T-helper 1 cell treated with Interleukin-12 subunit alpha and Interleukin-12 subunit beta and Interleukin-4 antibody, amounts not matched to agents 30 ng/mL and 1 ng/mL, for 36 hours (primary cell): Measurements from ENCODE around the gene DOCK11. TPM values are rescaled to one million over a fixed set of nuclear protein-coding genes. Genes with fewer than 3 reads are reported as not detected.
"Not testable (repeated sequence)": the region's sequence is repeated elsewhere in the genome, so short reads cannot be mapped to it uniquely, and the experiment has no call there.

Experiments
- intact Hi-C: fragments of 100-400 bp; cut with micrococcal nuclease; formaldehyde crosslinking; loops from one replicate; pipeline ENCODE4 v1.15.1; 2024
- total RNA-seq: library from RNA; stranded (reverse); gene quantifications from 2 replicates; pipeline ENCODE4 v1.2.3, GENCODE V29; 2022

Gene DOCK11
- 61.8 and 67.3 TPM in 2 replicates for total RNA-seq

- intact Hi-C loops: loop anchor here (1.0 kb wide), 1 partner anchor 149 kb away; the partner anchor contains the start of gene WDR44
Observed at GRCh38 chrX:118495061-118495921, at the start of gene DOCK11. DOCK11 (plus strand) TSS chrX:118495815; CDS start chrX:118495972, 157 bp downstream.

- intact Hi-C loops: no loop called here
Observed at GRCh38 chrX:118448273-118448783, 47.3 kb upstream of the DOCK11 start.

GRCh38 chrX:118455013-118455412, 40.6 kb upstream of the DOCK11 start:
- intact Hi-C loops: no loop called here

- intact Hi-C loops: loop anchor here (1.0 to 2.0 kb wide), 5 partner anchors 37 to 348 kb away; no protein-coding TSS in a partner anchor
Observed at GRCh38 chrX:118459494-118459893, 36.1 kb upstream of the DOCK11 start.

DNA sequence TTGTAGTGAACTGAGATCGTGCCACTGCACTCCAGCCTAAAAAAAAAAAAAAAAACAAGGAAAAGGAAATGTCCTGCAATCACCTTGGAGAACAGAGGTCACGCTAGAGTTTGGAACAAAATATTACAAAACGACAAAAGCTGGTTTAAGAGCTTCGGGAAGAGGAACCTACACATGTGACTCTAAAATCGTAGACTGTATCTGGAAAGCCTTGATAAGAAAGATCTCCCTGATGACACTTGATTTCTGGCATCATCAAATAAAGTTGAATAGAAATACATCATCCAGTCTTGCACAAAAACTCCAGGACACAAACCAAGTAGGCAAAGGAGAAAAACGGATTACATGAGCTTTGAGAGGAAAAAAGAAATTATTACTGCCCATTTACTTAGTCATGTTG, 31.1 kb upstream of the DOCK11 start:
- intact Hi-C loops: no loop called here

DNA sequence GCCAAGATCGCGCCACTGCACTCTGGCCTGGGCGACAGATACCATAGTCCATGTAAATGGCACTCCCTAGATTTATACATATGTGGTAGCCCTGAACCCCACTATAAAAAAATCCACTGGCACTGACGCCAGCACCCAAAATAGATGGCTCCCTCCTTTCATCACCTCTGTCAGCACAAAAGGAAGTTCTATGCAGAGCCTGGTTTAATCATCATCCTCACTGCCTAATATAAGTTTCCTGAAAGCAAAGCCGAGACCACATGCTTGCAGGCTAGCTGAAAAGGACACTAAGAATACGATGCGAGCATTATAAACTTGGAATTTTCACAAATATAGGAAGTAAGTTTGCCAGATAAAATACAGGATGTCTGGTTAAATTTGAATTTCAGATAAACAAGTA, 27.5 kb upstream of the DOCK11 start:
- intact Hi-C loops: no loop called here

GRCh38 chrX:118470721-118471347, 24.8 kb upstream of the DOCK11 start:
- intact Hi-C loops: not testable (repeated sequence)

DNA sequence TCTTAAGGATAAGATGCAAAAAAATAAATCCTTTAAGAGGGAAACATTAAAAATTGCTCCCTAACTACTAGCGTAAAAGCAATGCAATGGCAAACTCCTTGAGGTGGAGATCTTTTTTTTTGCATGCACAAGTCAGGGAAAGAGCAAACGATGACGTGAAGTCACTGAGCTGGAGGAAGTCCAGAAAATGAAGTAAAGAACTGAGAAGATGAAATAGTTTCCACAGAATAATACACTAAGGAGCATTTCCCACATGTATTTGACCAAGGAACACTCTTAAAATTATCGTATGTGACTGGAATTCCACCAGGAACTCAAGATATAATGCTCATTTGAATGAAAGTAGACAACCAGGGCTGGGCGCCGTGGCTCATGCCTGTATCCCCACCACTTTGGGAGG, 21.0 kb upstream of the DOCK11 start:
- intact Hi-C loops: no loop called here

DNA sequence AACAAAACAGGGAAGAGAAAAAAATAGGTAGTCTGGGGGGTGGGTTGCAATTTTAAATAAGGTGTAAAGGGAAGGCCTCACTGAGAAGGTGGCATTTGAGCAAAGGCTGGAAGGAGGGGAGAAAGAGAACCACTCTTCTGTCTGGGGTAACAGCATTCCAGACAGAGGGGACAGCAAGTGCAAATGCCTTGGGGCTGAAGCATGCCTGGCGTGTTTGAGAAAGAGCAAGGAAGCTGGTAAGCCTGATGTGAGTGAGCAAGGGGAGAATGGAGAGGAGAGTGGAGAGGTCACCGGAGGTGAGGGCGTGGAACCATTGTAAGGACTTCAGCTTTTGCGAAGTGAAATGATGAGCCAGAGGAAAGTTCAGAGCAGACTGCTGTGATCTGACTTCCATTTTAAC, 19.7 kb upstream of the DOCK11 start:
- intact Hi-C loops: no loop called here

GRCh38 chrX:118480172-118480571, 15.4 kb upstream of the DOCK11 start:
- intact Hi-C loops: no loop called here

- intact Hi-C loops: not testable (repeated sequence)
Observed at GRCh38 chrX:118482384-118482783, 13.2 kb upstream of the DOCK11 start.

DNA sequence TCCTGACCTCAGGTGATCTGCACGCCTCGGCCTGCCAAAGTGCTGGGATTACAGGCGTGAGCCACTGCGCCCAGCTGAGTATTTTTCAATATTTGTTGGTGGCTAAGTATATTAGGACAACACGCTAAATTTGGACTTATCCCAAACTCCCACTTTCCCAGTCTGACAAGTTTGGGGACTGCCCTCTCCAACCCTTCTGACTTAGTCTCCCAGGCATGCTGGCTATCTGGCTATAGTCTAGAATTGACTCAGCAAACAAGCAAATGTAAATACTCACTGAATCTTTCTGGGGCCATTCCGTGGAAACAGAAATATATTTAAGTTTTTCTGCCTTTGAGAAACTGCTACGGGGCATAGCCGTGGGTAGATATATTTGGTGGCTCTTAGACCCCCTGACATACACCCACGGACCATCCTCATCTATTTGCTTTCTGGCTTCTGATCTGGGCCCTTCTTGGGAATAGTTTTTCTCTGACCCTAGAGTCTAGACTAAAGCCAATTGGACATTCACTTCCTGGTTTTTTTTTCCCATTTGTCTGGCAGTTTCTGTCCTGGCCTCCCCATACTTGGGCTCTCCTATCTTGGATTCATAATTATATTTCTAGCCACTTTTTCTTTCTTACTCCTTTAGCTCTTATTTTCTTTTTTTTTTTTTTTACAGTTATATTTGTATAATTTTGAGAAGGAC, 11.3 kb upstream of the DOCK11 start:
- intact Hi-C loops: no loop called here

DNA sequence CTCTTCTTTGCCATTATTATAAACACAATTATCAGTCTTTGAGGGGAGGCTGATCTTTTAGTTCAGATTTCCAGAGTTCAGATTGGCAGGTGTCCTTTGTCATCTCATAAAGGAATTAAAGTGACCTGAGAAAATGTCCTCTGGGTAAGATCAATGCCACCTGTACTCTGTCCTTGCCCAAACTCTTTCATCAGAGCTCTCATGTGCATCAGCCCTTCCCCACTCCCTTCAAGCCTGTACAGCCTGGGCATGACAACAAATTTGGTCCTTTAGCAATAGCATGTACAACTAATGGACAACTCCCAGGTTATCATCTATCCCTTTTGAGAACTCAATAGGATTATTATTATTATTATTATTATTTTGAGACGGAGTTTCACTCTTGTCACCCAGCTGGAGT, 8.9 kb upstream of the DOCK11 start:
- intact Hi-C loops: not testable (repeated sequence)

- intact Hi-C loops: no loop called here
Observed at GRCh38 chrX:118493016-118493415, 2.6 kb upstream of the DOCK11 start.

- intact Hi-C loops: no loop called here
Observed at GRCh38 chrX:118493653-118494297, 1.8 kb upstream of the DOCK11 start.

- intact Hi-C loops: loop anchor here (1.0 to 2.0 kb wide), 3 partner anchors 37 to 150 kb away; partner anchors contain the start of gene WDR44
Observed at GRCh38 chrX:118495958-118496762, 545 bp downstream of the DOCK11 start.

GRCh38 chrX:118496763-118497079, 1.1 kb downstream of the DOCK11 start:
- intact Hi-C loops: loop anchor here (1.0 to 2.0 kb wide), 4 partner anchors 32 to 108 kb away; no protein-coding TSS in a partner anchor

- intact Hi-C loops: loop anchor here (1.0 to 2.0 kb wide), 4 partner anchors 31 to 108 kb away; no protein-coding TSS in a partner anchor
Observed at GRCh38 chrX:118497180-118497818, 1.7 kb downstream of the DOCK11 start.

DNA sequence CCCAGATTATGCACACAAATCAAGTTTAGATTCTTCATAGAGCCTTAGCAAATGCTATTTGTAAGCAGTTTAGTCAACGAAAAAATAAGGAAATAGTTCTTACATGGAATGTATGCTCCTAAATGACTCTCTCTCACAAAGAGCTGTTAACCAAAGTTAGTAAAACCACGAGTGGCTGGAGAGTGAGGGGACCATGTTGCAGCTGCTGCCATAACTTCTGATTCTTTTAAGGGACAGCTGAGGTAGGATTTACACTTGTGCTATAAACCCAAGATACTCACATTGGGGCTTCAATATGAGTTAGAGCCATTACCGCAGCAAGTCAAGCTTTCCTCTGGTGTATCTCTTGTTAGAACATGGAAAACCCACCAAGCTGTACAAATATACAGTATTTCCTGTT, 2.7 kb downstream of the DOCK11 start:
- intact Hi-C loops: no loop called here

DNA sequence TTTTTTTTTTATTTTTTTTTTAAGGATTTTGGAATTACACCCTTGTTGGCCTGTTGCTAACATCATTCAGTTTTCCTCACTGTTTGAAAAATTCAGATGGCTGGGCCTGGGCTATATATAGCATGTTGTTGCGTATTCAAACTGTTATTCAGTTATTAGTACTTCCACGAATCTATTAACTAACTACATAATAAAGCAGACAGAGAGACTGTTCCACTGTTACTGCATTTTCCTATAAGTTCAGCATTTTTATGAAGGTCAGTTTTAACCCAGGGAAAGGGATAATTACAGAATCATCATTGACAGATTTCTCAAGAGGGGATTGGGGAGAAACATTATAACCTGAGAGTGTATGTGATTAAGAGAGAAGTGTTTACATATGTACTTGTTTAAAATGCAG, 3.1 kb downstream of the DOCK11 start:
- intact Hi-C loops: no loop called here
